GM12878 (cell line): ENCODE measurements around the gene KCNA5. TPM values are rescaled to one million over a fixed set of nuclear protein-coding genes. Genes with fewer than 3 reads are reported as not detected.
A peak's percentile ranks its signal among the peaks of the same experiment; 100 is the strongest.

Experiments
- ATAC-seq: fragments of 200-7000 bp; cut with Tn5 transposase; 3 replicates; pipeline ENCODE4 v1.9.1; 2020; ENCODE audit warnings: mild to moderate bottlenecking, moderate library complexity
- BruUV-seq: library from RNA; stranded (reverse); fragments of 400-500 nt; replicated peaks from 2 replicates; lab custom pipeline; 2021; lab: Mats Ljungman, UMichigan
- CTCF ChIA-PET: fragments of 300-600 bp; sonication (Branson Sonifier 250); formaldehyde crosslinking; extraction: SDS; loops from one replicate; lab custom pipeline; 2021; ENCODE audit warnings: inconsistent platforms; lab: Yijun Ruan, JAX
- POLR2A ChIA-PET: fragments of 350-600 bp; formaldehyde crosslinking; extraction: SDS; loops from one replicate; lab custom pipeline; 2021; ENCODE audit warnings: inconsistent platforms; lab: Charles Lee
- RAD21 ChIA-PET: fragments of 300-600 bp; sonication (Branson Sonifier 250); formaldehyde crosslinking; loops from one replicate; lab custom pipeline; 2023; ENCODE audit warnings: antibody characterized with exemption; ENCODE audit not compliant: unreplicated experiment; lab: Charles Lee
- SMC1A ChIA-PET: fragments of 300-600 bp; sonication (Branson Sonifier 250); formaldehyde crosslinking; loops from one replicate; lab custom pipeline; 2023; ENCODE audit not compliant: unreplicated experiment, uncharacterized antibody; lab: Charles Lee
- DNase-seq: peaks from one replicate; pipeline ENCODE4 v3.0.0-alpha.2; 2011; ENCODE audit warnings: low read depth, low spot score
- FAIRE-seq: peaks from 3 replicates; lab custom pipeline; 2011; peaks lifted over from hg19 to GRCh38; lab: Jason Lieb, UNC
- H2AFZ ChIP-seq: 2 replicates; pipeline ENCODE4 v1.6.0; 2011; ENCODE audit warnings: low read depth, low read length, control low read depth; ENCODE audit not compliant: control insufficient read depth
- H3K27ac ChIP-seq: 2 replicates; pipeline ENCODE4 v1.5.1; 2011; ENCODE audit warnings: control low read depth; ENCODE audit not compliant: control insufficient read depth, insufficient read depth
- H3K27me3 ChIP-seq, 2 experiments: replicated peaks in 1 of 2; 2 replicates each; pipeline versions ENCODE4 v1.6.0 to v1.6.1; 2011; ENCODE audit warnings: low read length in 1 of 2; ENCODE audit not compliant: control insufficient read depth in 2 of 2, insufficient read depth in 2 of 2
- H3K36me3 ChIP-seq, 2 experiments: 2 replicates each; pipeline ENCODE4 v1.5.1; 2011; ENCODE audit warnings: low read length in 1 of 2; ENCODE audit not compliant: control insufficient read depth in 2 of 2, insufficient read depth in 2 of 2
- H3K4me1 ChIP-seq: 2 replicates; pipeline ENCODE4 v1.6.1; 2011; ENCODE audit warnings: mild to moderate bottlenecking, low read length, moderate library complexity, mixed read lengths; ENCODE audit not compliant: control insufficient read depth, insufficient read depth
- H3K4me2 ChIP-seq: 2 replicates; pipeline ENCODE4 v1.6.0; 2011; ENCODE audit warnings: control low read depth; ENCODE audit not compliant: control insufficient read depth, insufficient read depth
- H3K4me3 ChIP-seq: fragments of 200-600 bp; sonication (generic); 2 replicates; pipeline ENCODE4 v1.5.1; 2016
- H3K79me2 ChIP-seq: 2 replicates; pipeline ENCODE4 v1.6.0; 2011; ENCODE audit warnings: low read length; ENCODE audit not compliant: control insufficient read depth, insufficient read depth
- H3K9ac ChIP-seq: 2 replicates; pipeline ENCODE4 v1.8.0; 2011; ENCODE audit warnings: low read length, control low read depth, mixed read lengths; ENCODE audit not compliant: control insufficient read depth, insufficient read depth
- H3K9me3 ChIP-seq: replicated peaks from 3 replicates; pipeline ENCODE4 v1.5.1; 2011; ENCODE audit warnings: mild to moderate bottlenecking, low read length; ENCODE audit not compliant: control insufficient read depth, insufficient read depth
- H4K20me1 ChIP-seq: 2 replicates; pipeline ENCODE4 v1.6.0; 2011; ENCODE audit not compliant: control insufficient read depth, insufficient read depth
- HDAC6 ChIP-seq: fragments of 200-600 bp; sonication (generic); IDR thresholded peaks from one replicate; pipeline ENCODE4 v1.8.0; 2017; ENCODE audit warnings: antibody characterized with exemption; ENCODE audit not compliant: unreplicated experiment
- NR2C1 ChIP-seq: fragments of 450-650 bp; IDR thresholded peaks from 2 replicates; pipeline ENCODE4 v1.6.1; 2017; ENCODE audit warnings: antibody characterized with exemption, mild to moderate bottlenecking, moderate library complexity
- POLR2AphosphoS5 ChIP-seq: IDR thresholded peaks from 2 replicates; pipeline ENCODE4 v1.6.1; 2011; ENCODE audit warnings: mild to moderate bottlenecking, low read length, inconsistent platforms
- ZNF217 ChIP-seq: fragments of 450-650 bp; IDR thresholded peaks from 2 replicates; pipeline ENCODE4 v1.6.1; 2017; ENCODE audit warnings: antibody characterized with exemption, mild to moderate bottlenecking
- WGBS: methylation state at CpG from one replicate; pipeline ENCODE4 v1.1.6; 2016; ENCODE audit warnings: low lambda C conversion rate; ENCODE audit not compliant: insufficient replicate concordance, insufficient coverage; ENCODE audit errors: missing lambda C conversion rate; 5-methylcytosine and 5-hydroxymethylcytosine counted together
- in situ Hi-C: fragments of 300-500 bp; cut with MboI; formaldehyde crosslinking; loops from 9 replicates; pipeline ENCODE4 v1.14.3; 2018; ENCODE audit warnings: mixed read lengths
- intact Hi-C: fragments of 100-400 bp; cut with micrococcal nuclease; formaldehyde crosslinking; loops from one replicate; pipeline ENCODE4 v1.14.2; 2022; ENCODE audit not compliant: unreplicated experiment
- polyA plus RNA-seq, 11 experiments: library from polyadenylated mRNA; depleted of rRNA in 4 of 11; unstranded in 6 of 11; stranded (reverse) in 5 of 11; fragments of >200 nt; fragmentation: Nextera tagmentation in 4 of 11; fragmentation: Illumina TruSeq in 1 of 11; extraction: Ambion mirVana in 4 of 11; extraction: Trizol in 1 of 11; gene quantifications; 1 replicate in 1 of 11; 2 replicates in 10 of 11; pipeline versions ENCODE4 v1.2.1 to v1.2.3, GENCODE V29; 2011 to 2016; ENCODE audit warnings: inconsistent platforms in 2 of 11, missing spikeins in 2 of 11, low read depth in 1 of 11
- total RNA-seq, 4 experiments: library from RNA; depleted of rRNA in 3 of 4; stranded (reverse); fragments of >200 nt in 3 of 4; fragmentation: Illumina TruSeq in 1 of 4; extraction: Trizol in 1 of 4; gene quantifications; 2 replicates each; pipeline versions ENCODE4 v1.2.1 to v1.2.3, GENCODE V29; 2013 to 2021
- TF ChIP-seq, protein P1 (sequence below): fragments of 450-650 bp; formaldehyde crosslinking; IDR thresholded peaks from 2 replicates; pipeline ENCODE4 v1.5.0; 2022; ENCODE audit warnings: mild to moderate bottlenecking, missing genetic modification characterization
- TF ChIP-seq, protein P2 (sequence below): IDR thresholded peaks from 2 replicates; pipeline ENCODE4 v1.6.1; 2011; ENCODE audit warnings: borderline replicate concordance, low read depth, mild to moderate bottlenecking, moderate library complexity, mixed read lengths, low read length; ENCODE audit not compliant: insufficient read depth; ENCODE audit errors: extremely low read length
- TF ChIP-seq, protein P3 (sequence below): fragments of 150-350 bp; IDR thresholded peaks from 2 replicates; pipeline ENCODE4 v1.6.1; 2016; ENCODE audit warnings: low read depth, low read length

Gene KCNA5
- total and polyA plus RNA-seq, 10 of the 15 experiments (the other 5 are each of a cell fraction or from before 2014, with no cell fraction given), result 0.11 to 0.56 (median 0.19) TPM; not detected in 4

DNA sequence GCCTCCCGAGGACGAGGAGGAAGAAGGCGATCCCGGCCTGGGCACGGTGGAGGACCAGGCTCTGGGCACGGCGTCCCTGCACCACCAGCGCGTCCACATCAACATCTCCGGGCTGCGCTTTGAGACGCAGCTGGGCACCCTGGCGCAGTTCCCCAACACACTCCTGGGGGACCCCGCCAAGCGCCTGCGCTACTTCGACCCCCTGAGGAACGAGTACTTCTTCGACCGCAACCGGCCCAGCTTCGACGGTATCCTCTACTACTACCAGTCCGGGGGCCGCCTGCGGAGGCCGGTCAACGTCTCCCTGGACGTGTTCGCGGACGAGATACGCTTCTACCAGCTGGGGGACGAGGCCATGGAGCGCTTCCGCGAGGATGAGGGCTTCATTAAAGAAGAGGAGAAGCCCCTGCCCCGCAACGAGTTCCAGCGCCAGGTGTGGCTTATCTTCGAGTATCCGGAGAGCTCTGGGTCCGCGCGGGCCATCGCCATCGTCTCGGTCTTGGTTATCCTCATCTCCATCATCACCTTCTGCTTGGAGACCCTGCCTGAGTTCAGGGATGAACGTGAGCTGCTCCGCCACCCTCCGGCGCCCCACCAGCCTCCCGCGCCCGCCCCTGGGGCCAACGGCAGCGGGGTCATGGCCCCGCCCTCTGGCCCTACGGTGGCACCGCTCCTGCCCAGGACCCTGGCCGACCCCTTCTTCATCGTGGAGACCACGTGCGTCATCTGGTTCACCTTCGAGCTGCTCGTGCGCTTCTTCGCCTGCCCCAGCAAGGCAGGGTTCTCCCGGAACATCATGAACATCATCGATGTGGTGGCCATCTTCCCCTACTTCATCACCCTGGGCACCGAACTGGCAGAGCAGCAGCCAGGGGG is 979 bp downstream of the KCNA5 start:
- intact Hi-C loops (no loop called here), in situ Hi-C loops (no loop called here)
- ChIA-PET CTCF (no interaction called here), RAD21 (no interaction called here), POLR2A (no interaction called here), SMC1A (no interaction called here)
- ATAC-seq (no peak), FAIRE-seq (no peak), DNase-seq (no peak)
- no peak overlapping the region for H3K9ac ChIP-seq
- H3K9me3 ChIP-seq, result peaks cover 2% of the 10 kb centered on the region; the same call in 2 of the 3 replicates
- no peak overlapping the region for H3K4me2 ChIP-seq
- peaks cover 6 to 9% of the 10 kb centered on the region in 2 experiments; a peak in 3 of 4 replicates for H3K27me3 ChIP-seq
- H3K4me1 ChIP-seq, result peaks cover 15% of the 10 kb centered on the region
- no peak overlapping the region for H2AFZ ChIP-seq
- H3K4me3 ChIP-seq, result no peak overlapping the region
- no peaks in the 10 kb centered on the region for H3K36me3 ChIP-seq
- no peaks in the 10 kb centered on the region for H3K79me2 ChIP-seq
- no peaks in the 10 kb centered on the region for H4K20me1 ChIP-seq
- TF ChIP-seq HDAC6, result peak; percentile 51
- TF ChIP-seq NR2C1, result no peak
- H3K27ac ChIP-seq, result no peak overlapping the region
- WGBS, result 82% methylated on average over 71 of the region's 71 CpGs
- BruUV-seq, result no TSS peak

DNA sequence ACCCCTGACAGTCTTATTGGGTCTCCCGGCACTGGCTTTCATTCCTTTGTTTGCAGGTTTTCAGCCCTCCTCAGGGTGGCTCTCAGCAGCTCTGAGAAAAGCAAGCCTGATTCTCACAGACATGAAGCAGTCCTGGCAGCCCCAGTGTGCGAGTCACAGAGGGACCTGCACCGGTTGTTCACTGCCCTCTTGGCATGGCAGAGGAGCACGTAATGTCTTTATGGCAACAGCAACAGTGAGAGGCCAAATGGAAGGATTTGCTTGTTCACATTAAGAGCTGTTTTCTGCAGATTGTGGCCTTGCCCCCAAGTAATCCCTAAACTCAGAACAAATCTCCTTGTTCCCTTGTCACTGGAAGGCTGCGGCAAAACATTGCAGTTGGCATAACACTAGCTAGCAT is 3.4 kb downstream of the KCNA5 start:
- Histone ChIP-seq H4K20me1 (no peaks in the 10 kb centered on the region), H3K27ac (no peak overlapping the region), H3K4me3 (no peak overlapping the region), H3K9me3 (peaks cover 2% of the 10 kb centered on the region; the same call in 2 of the 3 replicates), H3K9ac (no peak overlapping the region), H3K79me2 (no peaks in the 10 kb centered on the region), H3K27me3 (peaks cover 1 to 9% of the 10 kb centered on the region in 2 experiments; a peak in 2 of 4 replicates), H3K4me2 (no peak overlapping the region), H3K36me3 (no peaks in the 10 kb centered on the region), H2AFZ (no peak overlapping the region), H3K4me1 (peaks cover 30% of the 10 kb centered on the region)
- intact Hi-C loops, result no loop called here
- ChIA-PET CTCF (no interaction called here), RAD21 (no interaction called here), POLR2A (no interaction called here), SMC1A (interaction anchor here (1.0 kb wide), 1 partner anchor 19 kb away, joined by 3 read pairs; no protein-coding TSS in a partner anchor)
- no peak for ATAC-seq
- BruUV-seq, result no TSS peak
- DNase-seq, result no peak
- no peak for FAIRE-seq
- 89% methylated on average over 5 of the region's 5 CpGs for WGBS
- in situ Hi-C loops, result no loop called here
- TF ChIP-seq, protein P1, sequence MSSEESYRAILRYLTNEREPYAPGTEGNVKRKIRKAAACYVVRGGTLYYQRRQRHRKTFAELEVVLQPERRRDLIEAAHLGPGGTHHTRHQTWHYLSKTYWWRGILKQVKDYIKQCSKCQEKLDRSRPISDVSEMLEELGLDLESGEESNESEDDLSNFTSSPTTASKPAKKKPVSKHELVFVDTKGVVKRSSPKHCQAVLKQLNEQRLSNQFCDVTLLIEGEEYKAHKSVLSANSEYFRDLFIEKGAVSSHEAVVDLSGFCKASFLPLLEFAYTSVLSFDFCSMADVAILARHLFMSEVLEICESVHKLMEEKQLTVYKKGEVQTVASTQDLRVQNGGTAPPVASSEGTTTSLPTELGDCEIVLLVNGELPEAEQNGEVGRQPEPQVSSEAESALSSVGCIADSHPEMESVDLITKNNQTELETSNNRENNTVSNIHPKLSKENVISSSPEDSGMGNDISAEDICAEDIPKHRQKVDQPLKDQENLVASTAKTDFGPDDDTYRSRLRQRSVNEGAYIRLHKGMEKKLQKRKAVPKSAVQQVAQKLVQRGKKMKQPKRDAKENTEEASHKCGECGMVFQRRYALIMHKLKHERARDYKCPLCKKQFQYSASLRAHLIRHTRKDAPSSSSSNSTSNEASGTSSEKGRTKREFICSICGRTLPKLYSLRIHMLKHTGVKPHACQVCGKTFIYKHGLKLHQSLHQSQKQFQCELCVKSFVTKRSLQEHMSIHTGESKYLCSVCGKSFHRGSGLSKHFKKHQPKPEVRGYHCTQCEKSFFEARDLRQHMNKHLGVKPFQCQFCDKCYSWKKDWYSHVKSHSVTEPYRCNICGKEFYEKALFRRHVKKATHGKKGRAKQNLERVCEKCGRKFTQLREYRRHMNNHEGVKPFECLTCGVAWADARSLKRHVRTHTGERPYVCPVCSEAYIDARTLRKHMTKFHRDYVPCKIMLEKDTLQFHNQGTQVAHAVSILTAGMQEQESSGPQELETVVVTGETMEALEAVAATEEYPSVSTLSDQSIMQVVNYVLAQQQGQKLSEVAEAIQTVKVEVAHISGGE (CRISPR knock-in tag), result no peak
- TF ChIP-seq, protein P2, sequence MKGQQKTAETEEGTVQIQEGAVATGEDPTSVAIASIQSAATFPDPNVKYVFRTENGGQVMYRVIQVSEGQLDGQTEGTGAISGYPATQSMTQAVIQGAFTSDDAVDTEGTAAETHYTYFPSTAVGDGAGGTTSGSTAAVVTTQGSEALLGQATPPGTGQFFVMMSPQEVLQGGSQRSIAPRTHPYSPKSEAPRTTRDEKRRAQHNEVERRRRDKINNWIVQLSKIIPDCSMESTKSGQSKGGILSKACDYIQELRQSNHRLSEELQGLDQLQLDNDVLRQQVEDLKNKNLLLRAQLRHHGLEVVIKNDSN, result no peak
- no peak for TF ChIP-seq POLR2AphosphoS5
- TF ChIP-seq, protein P3, sequence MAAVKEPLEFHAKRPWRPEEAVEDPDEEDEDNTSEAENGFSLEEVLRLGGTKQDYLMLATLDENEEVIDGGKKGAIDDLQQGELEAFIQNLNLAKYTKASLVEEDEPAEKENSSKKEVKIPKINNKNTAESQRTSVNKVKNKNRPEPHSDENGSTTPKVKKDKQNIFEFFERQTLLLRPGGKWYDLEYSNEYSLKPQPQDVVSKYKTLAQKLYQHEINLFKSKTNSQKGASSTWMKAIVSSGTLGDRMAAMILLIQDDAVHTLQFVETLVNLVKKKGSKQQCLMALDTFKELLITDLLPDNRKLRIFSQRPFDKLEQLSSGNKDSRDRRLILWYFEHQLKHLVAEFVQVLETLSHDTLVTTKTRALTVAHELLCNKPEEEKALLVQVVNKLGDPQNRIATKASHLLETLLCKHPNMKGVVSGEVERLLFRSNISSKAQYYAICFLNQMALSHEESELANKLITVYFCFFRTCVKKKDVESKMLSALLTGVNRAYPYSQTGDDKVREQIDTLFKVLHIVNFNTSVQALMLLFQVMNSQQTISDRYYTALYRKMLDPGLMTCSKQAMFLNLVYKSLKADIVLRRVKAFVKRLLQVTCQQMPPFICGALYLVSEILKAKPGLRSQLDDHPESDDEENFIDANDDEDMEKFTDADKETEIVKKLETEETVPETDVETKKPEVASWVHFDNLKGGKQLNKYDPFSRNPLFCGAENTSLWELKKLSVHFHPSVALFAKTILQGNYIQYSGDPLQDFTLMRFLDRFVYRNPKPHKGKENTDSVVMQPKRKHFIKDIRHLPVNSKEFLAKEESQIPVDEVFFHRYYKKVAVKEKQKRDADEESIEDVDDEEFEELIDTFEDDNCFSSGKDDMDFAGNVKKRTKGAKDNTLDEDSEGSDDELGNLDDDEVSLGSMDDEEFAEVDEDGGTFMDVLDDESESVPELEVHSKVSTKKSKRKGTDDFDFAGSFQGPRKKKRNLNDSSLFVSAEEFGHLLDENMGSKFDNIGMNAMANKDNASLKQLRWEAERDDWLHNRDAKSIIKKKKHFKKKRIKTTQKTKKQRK, result no peak
- TF ChIP-seq ZNF217, result no peak
